NCI-H226 (cell line): ENCODE results near the gene HELZ.
A peak's percentile ranks its signal among the peaks of the same experiment; 100 is the strongest.
"Not testable (repeated sequence)": the region's sequence is repeated elsewhere in the genome, so short reads cannot be mapped to it uniquely, and the experiment has no call there.

Experiments used
- DNase-seq: peaks from one replicate; pipeline ENCODE4 v3.0.0-alpha.2; 2015

HELZ gene

GRCh38 chr17:67245073-67245693 lies at the start of gene HELZ:
TSS of gene HELZ (minus strand) at chr17:67245196. CDS start at chr17:67218804, 26,392 bp downstream.
- peak; percentile 64 for DNase-seq

GRCh38 chr17:67293251-67294203 lies 48.5 kb upstream of the HELZ start:
- DNase-seq: no peak

GRCh38 chr17:67290711-67291291 lies 45.8 kb upstream of the HELZ start:
- DNase-seq: no peak

GRCh38 chr17:67290244-67290643 lies 45.2 kb upstream of the HELZ start:
- no peak for DNase-seq

- DNase-seq: peak; percentile 52
These were observed 44.3 kb upstream of the HELZ start for GRCh38 chr17:67289181-67289876.

- not testable (repeated sequence) for DNase-seq
These were observed 41.8 kb upstream of the HELZ start for GRCh38 chr17:67286826-67287225.

GRCh38 chr17:67285360-67285759 lies 40.4 kb upstream of the HELZ start:
- no peak for DNase-seq

GRCh38 chr17:67283731-67284516 lies 38.9 kb upstream of the HELZ start:
- DNase-seq: no peak

- no peak for DNase-seq
These were observed 36.7 kb upstream of the HELZ start for GRCh38 chr17:67281743-67282142.

GRCh38 chr17:67281053-67281452 lies 36.1 kb upstream of the HELZ start:
- no peak for DNase-seq

- no peak for DNase-seq
These were observed 35.3 kb upstream of the HELZ start for GRCh38 chr17:67280279-67280678.

- DNase-seq: no peak
These were observed 34.1 kb upstream of the HELZ start for GRCh38 chr17:67279115-67279514.

- no peak for DNase-seq
These were observed 33.4 kb upstream of the HELZ start for GRCh38 chr17:67278363-67278762.

- DNase-seq: no peak
These were observed 31.1 kb upstream of the HELZ start for GRCh38 chr17:67276075-67276474.

GRCh38 chr17:67274466-67274865 lies 29.5 kb upstream of the HELZ start:
- DNase-seq: no peak

GRCh38 chr17:67273900-67274299 lies 28.9 kb upstream of the HELZ start:
- no peak for DNase-seq

- DNase-seq: no peak
These were observed 27.5 kb upstream of the HELZ start for GRCh38 chr17:67272312-67273047.

GRCh38 chr17:67271187-67271586 lies 26.2 kb upstream of the HELZ start:
- not testable (repeated sequence) for DNase-seq

GRCh38 chr17:67270416-67270815 lies 25.4 kb upstream of the HELZ start:
- no peak for DNase-seq

GRCh38 chr17:67266496-67266895 lies 21.5 kb upstream of the HELZ start:
- no peak for DNase-seq

- no peak for DNase-seq
These were observed 20.5 kb upstream of the HELZ start for GRCh38 chr17:67265436-67266019.
